ENCODE data around the gene GTPBP6.
A peak's percentile ranks its signal among the peaks of the same experiment; 100 is the strongest.
"Not testable (repeated sequence)": the region's sequence is repeated elsewhere in the genome, so short reads cannot be mapped to it uniquely, and the experiment has no call there.

GTPBP6 gene

GRCh38 chrX:285076-285677 is 33.4 kb downstream of the GTPBP6 start:
- no peaks in the 10 kb centered on the region for H3F3A ChIP-seq (ENCODE audit: insufficient read depth, low read length)
- TF ChIP-seq EZH2 (IDR thresholded peaks at IDR 0.05; ENCODE audit: borderline replicate concordance, low read length): no peak
- TF ChIP-seq CTCF (IDR thresholded peaks at IDR 0.05; ENCODE audit: low read length): no peak
- H3K4me3 ChIP-seq (ENCODE audit: low read depth, low read length, poor library complexity, severe bottlenecking): no peak overlapping the region
- H3K79me2 ChIP-seq (ENCODE audit: insufficient read depth, low read length): no peaks in the 10 kb centered on the region
- H3K27ac ChIP-seq (ENCODE audit: low read depth, low read length, poor library complexity, severe bottlenecking): no peak overlapping the region
- peaks cover 21% of the 10 kb centered on the region for H3K4me1 ChIP-seq (ENCODE audit: insufficient read depth, low read length, severe bottlenecking)
- no peak overlapping the region for H2AFZ ChIP-seq (ENCODE audit: low read length)
- no peaks in the 10 kb centered on the region for H4K20me1 ChIP-seq (ENCODE audit: insufficient read depth, low read length)
- H3K27me3 ChIP-seq (ENCODE audit: insufficient read depth, low read length): no peaks in the 10 kb centered on the region
- H3K9me3 ChIP-seq (ENCODE audit: low read length): no peaks in the 10 kb centered on the region
- H3K36me3 ChIP-seq (ENCODE audit: insufficient read depth, low read length): peaks cover 54% of the 10 kb centered on the region
- no peak overlapping the region for H3K9ac ChIP-seq (ENCODE audit: low read length)
- no peaks in the 10 kb centered on the region for H3K9me2 ChIP-seq (ENCODE audit: low read depth, low read length)
- no peak overlapping the region for H3K4me2 ChIP-seq (ENCODE audit: low read length)

- H3K4me2 ChIP-seq (ENCODE audit: low read length): peak overlapping the region; percentile 75
- H3K79me2 ChIP-seq (ENCODE audit: insufficient read depth, low read length): no peaks in the 10 kb centered on the region
- H4K20me1 ChIP-seq (ENCODE audit: insufficient read depth, low read length): no peaks in the 10 kb centered on the region
- H2AFZ ChIP-seq (ENCODE audit: low read length): no peak overlapping the region
- no peaks in the 10 kb centered on the region for H3K9me2 ChIP-seq (ENCODE audit: low read depth, low read length)
- H3K4me3 ChIP-seq (ENCODE audit: low read depth, low read length, poor library complexity, severe bottlenecking): peak overlapping the region; percentile 55
- no peak for TF ChIP-seq EZH2 (IDR thresholded peaks at IDR 0.05; ENCODE audit: borderline replicate concordance, low read length)
- TF ChIP-seq CTCF (IDR thresholded peaks at IDR 0.05; ENCODE audit: low read length): no peak
- no peaks in the 10 kb centered on the region for H3K27me3 ChIP-seq (ENCODE audit: insufficient read depth, low read length)
- H3F3A ChIP-seq (ENCODE audit: insufficient read depth, low read length): no peaks in the 10 kb centered on the region; the same call in 1 of the 2 replicates
- H3K4me1 ChIP-seq (ENCODE audit: insufficient read depth, low read length, severe bottlenecking): peaks cover 34% of the 10 kb centered on the region
- peaks cover 37% of the 10 kb centered on the region for H3K36me3 ChIP-seq (ENCODE audit: insufficient read depth, low read length)
- H3K9ac ChIP-seq (ENCODE audit: low read length): peak overlapping the region; percentile 71
- peak overlapping the region; percentile 87 for H3K27ac ChIP-seq (ENCODE audit: low read depth, low read length, poor library complexity, severe bottlenecking)
- no peaks in the 10 kb centered on the region for H3K9me3 ChIP-seq (ENCODE audit: low read length)
Measured at GRCh38 chrX:283115-283845, 35.3 kb downstream of the GTPBP6 start.

GRCh38 chrX:282000-282681 is 36.5 kb downstream of the GTPBP6 start:
- H3K9me2 ChIP-seq (ENCODE audit: low read depth, low read length); H2AFZ ChIP-seq (ENCODE audit: low read length); H3K79me2 ChIP-seq (ENCODE audit: insufficient read depth, low read length); H3K27me3 ChIP-seq (ENCODE audit: insufficient read depth, low read length); H3F3A ChIP-seq (ENCODE audit: insufficient read depth, low read length); H3K9me3 ChIP-seq (ENCODE audit: low read length); H4K20me1 ChIP-seq (ENCODE audit: insufficient read depth, low read length): not testable (repeated sequence)
- Histone ChIP-seq H3K9ac (ENCODE audit: low read length) (peak overlapping the region; percentile 36; the same call in 1 of the 2 replicates), H3K4me2 (ENCODE audit: low read length) (peak overlapping the region; percentile 36), H3K27ac (ENCODE audit: low read depth, low read length, poor library complexity, severe bottlenecking) (peak overlapping the region; percentile 87), H3K36me3 (ENCODE audit: insufficient read depth, low read length) (peaks cover 30% of the 10 kb centered on the region), H3K4me1 (ENCODE audit: insufficient read depth, low read length, severe bottlenecking) (peaks cover 34% of the 10 kb centered on the region), H3K4me3 (ENCODE audit: low read depth, low read length, poor library complexity, severe bottlenecking) (peak overlapping the region; percentile 55)

Data from OCI-LY1 (cell line).